Hepatocyte (in vitro differentiated cells): Measurements from ENCODE around the gene WDR73.

Experiments
- CTCF ChIP-seq: fragments of 200-600 bp; sonication (generic); IDR thresholded peaks from 2 replicates; pipeline ENCODE4 v1.5.1; 2016; ENCODE audit warnings: antibody characterized with exemption, mild to moderate bottlenecking; ENCODE audit not compliant: poor library complexity
- EZH2 ChIP-seq: fragments of 200-600 bp; sonication (generic); IDR thresholded peaks from 2 replicates; pipeline ENCODE4 v1.6.1; 2016; ENCODE audit warnings: antibody characterized with exemption, mild to moderate bottlenecking, borderline replicate concordance

DNA sequence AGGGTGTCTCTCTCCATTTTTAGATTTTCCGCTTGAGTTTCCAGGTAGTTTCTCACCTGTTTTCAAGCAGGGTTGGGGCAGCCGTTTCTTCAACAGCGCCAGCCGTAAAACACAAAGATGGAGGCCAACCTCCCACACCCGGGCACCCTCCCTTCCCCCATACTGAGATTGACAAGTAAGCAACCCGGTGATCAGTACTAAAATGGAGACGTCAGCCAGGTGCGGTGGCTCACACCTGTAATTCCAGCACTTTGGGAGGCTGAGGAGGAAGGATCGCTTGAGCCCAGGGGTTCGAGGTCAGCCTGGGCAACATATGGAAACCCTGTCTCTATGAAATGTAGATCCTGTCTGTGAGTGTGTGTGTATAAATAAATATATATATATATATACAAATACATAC is 54.2 kb downstream of the WDR73 start:
- TF ChIP-seq EZH2: no peak
- no peak for TF ChIP-seq CTCF
